Skin of body (tissue), 2 donors: ENCODE results near the gene CRHR2. TPM values are rescaled to one million over a fixed set of nuclear protein-coding genes. Genes with fewer than 3 reads are reported as not detected.
"Not testable (repeated sequence)": the region's sequence is repeated elsewhere in the genome, so short reads cannot be mapped to it uniquely, and the experiment has no call there.

Experiments used
- DNase-seq: peaks from one replicate; lab custom pipeline; 2025; lab: John Stamatoyannopoulos, UW
- total RNA-seq: library from RNA; depleted of rRNA; stranded (reverse); fragments of >200 nt; gene quantifications from one replicate; pipeline ENCODE4 v1.2.3, GENCODE V29; 2014

Gene CRHR2
- 0.20 TPM for total RNA-seq

DNA sequence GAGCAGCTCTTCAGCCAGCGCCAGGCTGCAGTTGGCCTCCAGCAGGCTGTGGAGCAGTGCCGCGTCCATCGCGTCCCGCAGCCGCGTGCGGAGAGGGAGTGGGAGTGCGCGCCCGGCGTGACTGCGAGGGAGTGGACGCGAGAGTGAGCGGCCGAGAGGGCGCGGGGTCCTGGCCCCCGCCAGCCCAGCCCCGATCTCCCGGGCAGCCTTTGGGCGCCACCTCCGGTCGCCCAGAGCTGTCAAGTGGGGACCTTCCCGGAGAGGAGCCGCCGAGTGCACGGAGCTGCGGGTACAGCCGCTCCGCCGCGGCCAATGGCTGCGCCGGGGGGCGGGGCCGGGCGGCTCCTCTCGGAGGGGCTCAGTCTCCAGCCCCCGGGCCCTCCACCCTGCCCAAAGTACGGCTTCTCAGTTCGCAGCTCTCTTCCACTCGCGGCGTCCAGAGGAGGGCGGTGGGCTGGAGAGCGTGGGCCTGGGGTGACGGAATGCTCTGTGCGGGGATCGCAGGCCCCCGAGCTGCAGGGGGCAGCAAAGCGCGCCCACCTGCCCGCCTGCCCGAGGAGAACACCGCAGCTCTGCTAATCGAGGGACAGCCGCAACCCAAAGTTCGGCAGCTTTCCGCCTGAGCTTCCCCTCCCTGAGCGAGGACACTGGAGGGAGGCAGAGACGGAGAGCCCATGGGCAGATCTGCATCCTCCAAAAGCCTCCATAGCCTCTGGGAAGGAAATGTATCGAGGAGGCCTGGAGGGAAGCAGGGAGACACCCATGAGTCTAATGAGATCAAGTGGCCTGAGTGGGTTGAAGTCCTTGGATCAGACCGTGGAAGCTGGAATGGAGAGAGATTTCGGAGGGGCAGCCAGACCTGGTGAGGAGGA lies at the start of gene CRHR2:
Gene CRHR2 (minus strand): TSS at position 245 of the 872 bp plus-strand sequence. CDS start 176 bp downstream, at position 69.
- DNase-seq, result no peak

DNA sequence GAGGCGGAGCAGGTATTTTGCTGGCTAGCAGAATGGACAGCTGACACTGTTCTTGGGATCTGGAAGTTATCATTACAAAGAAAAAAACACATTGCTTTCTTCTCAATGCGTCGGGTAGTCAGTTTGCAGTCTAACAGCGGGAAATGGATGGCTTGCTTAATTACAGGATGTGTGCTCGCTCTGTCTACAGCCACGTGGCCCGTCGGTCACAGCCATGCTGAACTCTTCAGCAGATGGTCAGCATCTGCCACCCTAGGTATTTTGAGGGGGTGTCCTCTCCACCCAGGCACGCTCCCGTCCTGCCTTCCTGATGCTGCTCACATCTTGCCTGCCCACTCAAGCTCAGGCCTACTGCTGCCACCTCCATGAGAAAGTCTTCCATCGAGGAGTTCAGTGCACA lies 49.3 kb upstream of the CRHR2 start:
- DNase-seq, result no peak

- DNase-seq, result no peak
Measured at GRCh38 chr7:30730996-30731395, 48.7 kb upstream of the CRHR2 start.

DNA sequence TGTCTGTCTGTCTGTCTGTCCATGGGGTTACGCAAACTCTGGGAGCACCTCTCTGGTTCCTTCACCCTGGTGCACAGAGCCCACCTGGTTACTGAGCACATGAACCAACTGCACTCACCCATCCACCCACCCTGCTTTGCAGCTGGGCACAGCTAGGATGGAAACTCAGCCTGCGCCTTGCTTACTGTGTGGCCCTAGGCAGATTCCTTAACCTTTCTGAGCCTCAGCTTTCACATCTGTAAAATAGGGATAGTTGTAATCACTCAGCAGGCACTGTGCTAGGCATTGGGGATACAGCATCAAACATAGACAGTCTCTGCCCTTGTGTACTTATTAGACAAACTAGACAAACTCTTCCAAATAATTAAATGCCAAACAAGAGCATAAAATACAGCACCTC lies 47.8 kb upstream of the CRHR2 start:
- no peak for DNase-seq

- DNase-seq, result no peak
Measured at GRCh38 chr7:30729642-30730041, 47.4 kb upstream of the CRHR2 start.

DNA sequence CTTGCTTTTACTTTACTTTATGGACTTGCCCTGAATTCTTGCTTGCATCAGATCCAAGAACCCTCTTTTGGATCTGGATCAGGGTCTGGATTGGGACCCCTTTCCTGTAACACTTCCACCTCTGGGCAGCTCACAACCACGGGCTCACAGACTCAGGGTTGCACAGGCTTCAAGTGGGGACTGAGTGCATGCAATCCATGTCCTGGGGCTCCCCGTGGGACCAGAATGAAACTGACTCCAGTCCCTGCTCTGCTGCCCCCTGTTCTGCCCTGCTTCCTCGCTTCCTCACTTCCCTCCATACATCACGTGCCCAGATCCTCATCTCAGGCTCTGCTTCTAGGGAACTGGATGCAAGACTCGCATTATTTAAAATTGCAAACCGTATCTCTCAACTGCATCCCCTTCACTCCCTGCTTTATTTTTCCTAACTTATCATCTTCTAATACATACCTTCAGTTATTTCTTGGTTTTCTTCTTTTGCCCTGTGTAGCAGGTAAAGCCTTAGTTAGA lies 46.4 kb upstream of the CRHR2 start:
- DNase-seq, result no peak

DNA sequence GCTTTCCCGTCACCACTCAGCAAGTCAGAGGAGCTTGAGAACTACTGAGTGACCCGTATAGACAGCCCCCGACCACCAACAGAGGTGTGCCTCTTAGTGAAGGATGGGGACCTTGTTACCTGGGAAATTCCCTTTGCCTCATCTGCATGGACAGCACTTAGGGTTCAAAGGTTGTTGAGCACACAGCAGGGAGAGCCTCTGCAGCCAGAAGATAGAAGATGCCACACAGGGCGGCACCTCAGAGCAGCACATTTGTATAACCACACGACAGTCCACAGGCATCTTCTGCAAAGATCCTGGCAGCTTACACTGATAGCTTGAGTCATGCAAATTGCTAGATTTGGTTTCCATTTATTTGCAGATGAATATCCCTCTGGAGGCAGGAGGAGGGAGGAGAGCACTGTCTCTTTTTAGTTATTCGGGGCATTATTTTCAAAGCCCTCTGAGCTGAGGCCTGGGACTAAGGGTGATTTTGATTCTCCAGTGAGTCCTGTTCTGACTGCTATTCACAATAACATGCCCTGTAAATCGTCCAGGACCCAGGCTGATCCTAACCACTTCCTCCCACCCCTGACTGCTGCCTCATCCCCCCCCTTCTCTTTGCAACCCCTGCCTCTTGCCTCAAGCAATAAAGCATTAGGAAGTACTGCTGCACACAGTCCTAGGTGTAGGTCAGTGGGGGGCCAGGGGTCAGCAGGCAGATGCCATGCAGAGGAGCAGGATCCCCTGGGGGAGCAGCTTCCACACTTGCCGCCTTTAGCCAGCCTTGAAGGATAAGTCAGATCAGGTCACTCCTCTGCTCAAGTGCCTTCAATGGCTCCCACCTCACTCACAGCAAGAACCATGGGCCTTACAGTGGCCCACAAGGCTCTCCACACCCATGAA lies 45.0 kb upstream of the CRHR2 start:
- no peak for DNase-seq

- DNase-seq, result no peak
Measured at GRCh38 chr7:30726296-30727006, 44.2 kb upstream of the CRHR2 start.

DNA sequence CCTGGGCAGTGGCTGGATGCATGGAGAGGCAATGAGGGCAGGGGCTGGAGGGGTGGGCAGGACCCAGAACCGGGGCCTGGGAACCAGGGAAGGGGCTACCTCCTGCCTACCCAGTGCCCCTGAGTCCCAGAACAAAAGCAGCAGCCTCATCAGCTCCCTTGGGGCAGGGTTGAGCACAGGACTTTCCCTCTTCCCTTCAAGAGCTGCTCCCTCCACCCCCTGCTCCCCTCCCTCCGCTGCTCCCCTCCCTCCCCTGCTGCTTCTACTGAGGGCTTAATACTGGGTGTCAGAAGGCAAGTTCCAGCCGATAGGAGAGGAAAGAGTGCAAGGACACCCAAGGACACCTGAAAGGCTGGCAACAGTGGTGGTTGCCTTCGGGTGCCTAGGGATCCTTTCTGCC lies 41.5 kb upstream of the CRHR2 start:
- no peak for DNase-seq

GRCh38 chr7:30722671-30723070 lies 40.4 kb upstream of the CRHR2 start:
- no peak for DNase-seq

DNA sequence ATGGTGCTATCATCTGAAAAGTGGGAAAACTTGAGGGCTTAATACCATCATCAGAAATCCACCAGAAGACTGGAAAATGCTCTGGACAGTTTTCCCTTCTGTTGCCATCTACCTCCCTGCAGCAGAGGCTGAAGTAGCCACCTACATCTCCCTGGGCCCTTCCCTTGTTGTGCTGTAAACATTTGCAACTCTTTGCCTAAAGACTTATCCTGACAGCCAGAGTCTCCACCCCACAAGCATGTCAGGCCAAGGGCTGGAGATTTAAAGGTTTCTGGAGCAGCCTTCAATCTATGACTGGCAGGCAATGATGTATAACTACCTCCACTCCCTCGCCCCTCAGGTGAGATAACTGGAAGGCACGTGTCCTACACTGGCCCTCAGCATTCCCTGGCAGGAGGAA lies 39.9 kb upstream of the CRHR2 start:
- no peak for DNase-seq

- no peak for DNase-seq
Measured at GRCh38 chr7:30721211-30721610, 39.0 kb upstream of the CRHR2 start.

DNA sequence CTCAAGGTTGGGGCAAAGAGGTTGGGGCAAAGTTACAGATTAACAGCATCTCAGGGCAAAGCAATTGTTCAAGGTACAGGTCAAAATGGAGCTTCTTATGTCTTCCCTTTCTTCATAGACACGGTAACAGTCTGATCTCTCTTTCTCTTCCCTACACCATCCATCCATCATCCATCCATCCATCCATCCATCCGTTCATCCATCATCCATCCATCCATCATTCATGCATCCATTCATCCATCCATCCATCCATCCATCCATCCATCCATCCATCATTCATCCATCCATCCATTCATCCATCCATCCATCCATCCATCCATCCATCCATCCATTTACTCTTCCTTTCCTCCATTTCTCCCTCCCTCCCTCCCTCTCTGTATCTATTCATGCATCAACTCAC lies 37.2 kb upstream of the CRHR2 start:
- DNase-seq, result not testable (repeated sequence)

- DNase-seq, result no peak
Measured at GRCh38 chr7:30717181-30717580, 34.9 kb upstream of the CRHR2 start.

DNA sequence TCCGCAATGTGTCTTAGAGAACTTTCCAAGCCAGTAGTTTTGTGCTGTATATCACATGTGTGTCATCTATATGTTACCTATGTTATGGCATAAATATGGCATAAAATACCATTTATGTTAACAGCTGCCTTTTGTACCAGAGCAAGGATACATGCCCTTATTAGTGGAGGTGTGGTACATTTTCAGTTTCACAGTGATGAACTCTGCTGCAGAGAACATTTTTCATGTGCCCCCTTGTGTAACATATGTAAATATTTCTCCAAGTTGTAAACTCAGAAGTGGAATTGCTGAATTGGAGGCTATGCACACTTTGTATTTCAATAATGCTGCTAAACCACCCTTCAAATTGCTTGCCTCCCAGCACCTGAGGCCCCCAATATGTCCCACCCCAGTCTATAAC lies 31.9 kb upstream of the CRHR2 start:
- DNase-seq, result no peak

- no peak for DNase-seq
Measured at GRCh38 chr7:30713392-30713791, 31.1 kb upstream of the CRHR2 start.

DNA sequence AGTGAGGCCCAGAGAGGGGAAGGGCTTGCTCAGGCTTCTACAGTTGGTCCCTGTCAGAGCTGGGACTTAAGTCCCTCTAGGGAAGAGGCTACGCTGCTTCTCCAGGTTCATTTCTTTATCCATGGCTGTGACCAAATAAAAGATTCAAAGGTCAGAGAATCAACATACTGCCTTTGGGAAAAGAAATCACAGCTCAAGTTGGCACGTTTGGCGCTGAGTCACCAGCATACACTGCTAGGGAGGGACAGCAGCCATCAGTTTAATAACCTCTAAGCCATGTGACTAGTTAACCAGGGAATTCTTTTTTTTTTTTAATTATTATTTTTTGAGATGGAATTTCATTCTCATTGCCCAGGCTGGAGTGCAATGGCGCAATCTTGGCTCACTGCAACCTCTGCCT lies 28.4 kb upstream of the CRHR2 start:
- DNase-seq, result no peak

DNA sequence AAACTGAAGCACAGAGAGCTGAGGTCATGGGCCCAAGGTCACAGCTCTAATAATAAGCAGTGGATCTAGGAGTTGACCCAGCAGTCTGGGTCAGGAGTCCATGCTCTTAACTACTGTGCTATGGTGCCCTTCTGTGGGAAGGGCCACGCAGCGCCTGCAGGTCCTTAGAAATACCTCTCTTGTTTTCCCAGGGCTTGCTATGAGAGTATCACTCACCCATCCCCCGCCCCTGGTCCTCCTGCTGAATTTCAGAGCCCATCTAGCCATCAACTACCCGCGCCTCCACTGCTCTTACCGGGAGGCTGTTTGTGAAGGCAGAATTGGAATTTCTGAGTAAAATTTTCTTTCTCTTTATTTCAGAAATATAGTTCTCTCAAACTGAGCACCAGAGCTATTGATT lies 27.3 kb upstream of the CRHR2 start:
- DNase-seq, result no peak

DNA sequence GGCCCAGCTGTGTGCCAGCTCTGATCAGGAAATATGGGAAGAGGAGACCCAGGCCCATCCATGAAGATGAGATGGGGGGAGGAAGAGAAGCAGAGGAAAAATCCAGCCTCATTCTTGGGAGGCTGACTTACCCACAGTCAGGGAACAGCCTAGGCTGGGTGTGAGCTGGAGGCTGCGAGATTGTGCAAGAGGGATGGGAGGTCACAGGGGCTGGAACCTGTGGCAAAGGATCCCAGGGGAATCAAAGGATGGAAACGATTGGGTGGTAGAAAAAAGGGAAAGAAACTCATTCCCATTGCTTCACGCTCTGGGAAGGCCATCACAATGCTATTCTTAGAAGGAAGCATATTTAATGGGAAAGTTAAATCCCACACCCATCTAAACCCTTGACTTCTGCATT lies 26.7 kb upstream of the CRHR2 start:
- DNase-seq, result no peak

GRCh38 chr7:30708412-30708811 lies 26.2 kb upstream of the CRHR2 start:
- DNase-seq, result no peak
